ENCODE measurements around the gene SSR1. TPM values are rescaled to one million over a fixed set of nuclear protein-coding genes. Genes with fewer than 3 reads are reported as not detected.

The SSR1 gene
- total RNA-seq, 1 experiment from 2014 or later, result 65.2 TPM

- no peak overlapping the region for H3K9ac ChIP-seq (ENCODE audit: low read length)
- intact Hi-C loops (cut with micrococcal nuclease), result no loop called here
- H3K27me3 ChIP-seq (ENCODE audit: low read length), result no peaks in the 10 kb centered on the region
- no peaks in the 10 kb centered on the region for H3K79me2 ChIP-seq (ENCODE audit: low read length)
- no peak for ATAC-seq
- CTCF ChIA-PET, result interaction anchor here (0.6 kb wide), 4 partner anchors 23 to 121 kb away, joined by 3 to 8 read pairs (median 5); no protein-coding TSS in a partner anchor
- H4K20me1 ChIP-seq (ENCODE audit: low read length), result no peaks in the 10 kb centered on the region
- peaks cover 51% of the 10 kb centered on the region for H3K36me3 ChIP-seq (ENCODE audit: low read depth, low read length)
- TF ChIP-seq CTCF (conservative IDR thresholded peaks at IDR 0.05; ENCODE audit: low read depth, low read length) (no peak; the same call in 1 of the 2 replicates), EZH2 (IDR thresholded peaks at IDR 0.05; ENCODE audit: low read length, unreplicated experiment) (no peak), EZH2phosphoT487 (IDR thresholded peaks at IDR 0.05; ENCODE audit: borderline replicate concordance, low read length) (no peak)
- H3F3A ChIP-seq (ENCODE audit: low read length, unreplicated experiment), result no peaks in the 10 kb centered on the region
- H3K9me3 ChIP-seq (ENCODE audit: low read length), result no peaks in the 10 kb centered on the region
- no peak for DNase-seq
- no peak overlapping the region for H3K27ac ChIP-seq (ENCODE audit: low read length)
- no peak overlapping the region for H3K4me2 ChIP-seq (ENCODE audit: low read length)
- peaks cover 6% of the 10 kb centered on the region; the same call in 1 of the 2 replicates for H3K4me1 ChIP-seq (ENCODE audit: insufficient read depth, low read length)
- no TSS peak for BruUV-seq (replicated peaks)
- H2AFZ ChIP-seq (ENCODE audit: low read length), result no peak overlapping the region
- no peak overlapping the region for H3K4me3 ChIP-seq (ENCODE audit: low read length)
- POLR2A ChIA-PET (ENCODE audit: unreplicated experiment), result no interaction called here
- H3K9me2 ChIP-seq (replicated peaks; ENCODE audit: low read length), result no peaks in the 10 kb centered on the region
Measured at GRCh38 chr6:7218406-7218988, 94.5 kb downstream of the SSR1 start.

Other genes starting within 250 kb of the SSR1 start
- 26.0 and 31.8 TPM in 2 replicates for gene RREB1, start 205.2 kb downstream of the SSR1 start, total RNA-seq (2014; rRNA removed)
- 0.29 TPM in 1 of 2 replicates, not detected in the other for gene CAGE1, start 76.5 kb upstream of the SSR1 start, total RNA-seq (2014; rRNA removed)
- gene RIOK1, start 76.6 kb upstream of the SSR1 start, total RNA-seq (2014; rRNA removed), result 29.8 and 39.9 TPM in 2 replicates
- 54.7 and 71.6 TPM in 2 replicates for gene DSP, start 228.5 kb upstream of the SSR1 start, total RNA-seq (2014; rRNA removed)

All from PC-3 (cell line).